Suprapubic skin (tissue), 4 donors: Measurements from ENCODE around the gene SETDB2. TPM values are rescaled to one million over a fixed set of nuclear protein-coding genes. Genes with fewer than 3 reads are reported as not detected.

Source experiments
- DNase-seq, 2 donors: peaks; one replicate each; pipeline ENCODE4 v3.0.0-alpha.2; 2019; ENCODE audit warnings: low spot score in 2 of 2
- H3K27ac ChIP-seq: fragments of 200-600 bp; sonication (generic); one replicate; pipeline ENCODE4 v1.5.1; 2019
- H3K27me3 ChIP-seq: fragments of 200-600 bp; sonication (generic); one replicate; pipeline ENCODE4 v1.5.1; 2019
- H3K36me3 ChIP-seq: fragments of 200-600 bp; sonication (generic); one replicate; pipeline ENCODE4 v1.5.1; 2019
- H3K4me1 ChIP-seq: fragments of 200-600 bp; sonication (generic); one replicate; pipeline ENCODE4 v1.5.1; 2019
- H3K4me3 ChIP-seq: fragments of 200-600 bp; sonication (generic); one replicate; pipeline ENCODE4 v1.5.1; 2019; ENCODE audit warnings: mild to moderate bottlenecking
- H3K9me3 ChIP-seq: fragments of 200-600 bp; sonication (generic); one replicate; pipeline ENCODE4 v1.5.1; 2019
- CTCF ChIP-seq, 2 donors: fragments of 200-600 bp in 1 of 2; fragments of 450-650 bp in 1 of 2; sonication (generic) in 1 of 2; IDR thresholded peaks; one replicate each; pipeline ENCODE4 v1.5.1; 2016 to 2019; ENCODE audit warnings: antibody characterized with exemption in 2 of 2, mild to moderate bottlenecking in 1 of 2, moderate library complexity in 1 of 2
- EP300 ChIP-seq: sonication (generic); formaldehyde crosslinking; IDR thresholded peaks from one replicate; pipeline ENCODE4 v1.6.1; 2017; ENCODE audit warnings: antibody characterized with exemption
- POLR2A ChIP-seq, 2 donors: fragments of 450-650 bp; IDR thresholded peaks; one replicate each; pipeline ENCODE4 v1.6.1; 2017; ENCODE audit warnings: antibody characterized with exemption in 2 of 2, mild to moderate bottlenecking in 2 of 2, moderate library complexity in 2 of 2
- POLR2AphosphoS5 ChIP-seq, 3 donors: sonication (generic); formaldehyde crosslinking; IDR thresholded peaks; one replicate each; pipeline ENCODE4 v1.6.1; 2017; ENCODE audit warnings: antibody characterized with exemption in 3 of 3
- WGBS: methylation state at CpG from one replicate; pipeline ENCODE4 v1.1.5; 2018; 5-methylcytosine and 5-hydroxymethylcytosine counted together
- total RNA-seq, 4 donors: library from RNA; depleted of rRNA; stranded (reverse); fragments of >200 nt; gene quantifications; one replicate each; pipeline ENCODE4 v1.1.0, GENCODE V29; 2016

SETDB2 gene
- total RNA-seq, 4 donors from 2014 or later, result 5.3 to 19.8 (median 11.0) TPM

GRCh38 chr13:49428041-49428763, 15.9 kb upstream of the SETDB2 start:
- Histone ChIP-seq H3K27me3 (no peaks in the 10 kb centered on the region), H3K27ac (no peak overlapping the region)
- no peak for TF ChIP-seq CTCF (IDR thresholded peaks at IDR 0.05)
- no peak for TF ChIP-seq EP300
- TF ChIP-seq POLR2A (IDR thresholded peaks at IDR 0.05), result no peak
- TF ChIP-seq POLR2AphosphoS5 (IDR thresholded peaks at IDR 0.05), result no peak

DNA sequence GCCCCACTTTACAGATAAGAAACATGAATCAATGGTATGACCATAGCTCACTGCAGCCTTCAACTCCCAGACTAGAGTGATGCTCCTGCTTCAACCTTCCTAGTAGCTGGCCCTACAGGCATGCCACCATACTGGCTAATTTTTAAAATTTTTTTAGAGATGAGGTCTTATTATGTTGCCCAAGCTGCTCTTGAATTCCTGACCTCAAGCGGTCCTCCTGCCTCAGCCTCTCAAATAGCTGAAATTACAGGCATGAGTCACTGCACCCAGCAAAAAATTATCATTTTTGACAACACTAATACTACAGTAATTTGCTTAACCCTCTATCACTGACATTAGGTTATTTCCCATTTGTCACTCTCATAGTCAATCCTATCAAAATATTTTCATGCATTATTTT, 15.0 kb upstream of the SETDB2 start:
- Histone ChIP-seq H3K27me3 (no peaks in the 10 kb centered on the region), H3K36me3 (peaks cover 21% of the 10 kb centered on the region), H3K4me1 (no peaks in the 10 kb centered on the region), H3K4me3 (no peak overlapping the region), H3K9me3 (no peaks in the 10 kb centered on the region), H3K27ac (no peak overlapping the region)
- 87% methylated on average over 1 of the region's 1 CpG for WGBS
- TF ChIP-seq POLR2A (IDR thresholded peaks at IDR 0.05) (no peak), POLR2AphosphoS5 (IDR thresholded peaks at IDR 0.05) (no peak), CTCF (IDR thresholded peaks at IDR 0.05) (no peak), EP300 (no peak)
- no peak for DNase-seq

More at GRCh38 chr13:49428041-49428763, 15.9 kb upstream of the SETDB2 start:
- no peak overlapping the region for H3K4me3 ChIP-seq
- WGBS, result 96% methylated on average over 2 of the region's 2 CpGs
- no peaks in the 10 kb centered on the region for H3K9me3 ChIP-seq
- peaks cover 18% of the 10 kb centered on the region for H3K36me3 ChIP-seq
- no peaks in the 10 kb centered on the region for H3K4me1 ChIP-seq
- DNase-seq, result no peak

GRCh38 chr13:49435992-49436391, 8.1 kb upstream of the SETDB2 start:
- Histone ChIP-seq H3K27me3 (no peaks in the 10 kb centered on the region), H3K4me1 (no peaks in the 10 kb centered on the region), H3K9me3 (no peaks in the 10 kb centered on the region), H3K4me3 (no peak overlapping the region), H3K36me3 (peaks cover 14% of the 10 kb centered on the region), H3K27ac (peak overlapping the region; percentile 54)
- TF ChIP-seq POLR2A (IDR thresholded peaks at IDR 0.05), result no peak
- no peak for TF ChIP-seq POLR2AphosphoS5 (IDR thresholded peaks at IDR 0.05)
- TF ChIP-seq CTCF (IDR thresholded peaks at IDR 0.05), result no peak
- TF ChIP-seq EP300, result no peak
- no peak for DNase-seq
- 24% methylated on average over 1 of the region's 1 CpG for WGBS

- 40% methylated on average over 3 of the region's 3 CpGs for WGBS
- peak overlapping the region; percentile 54 for H3K27ac ChIP-seq
Observed at GRCh38 chr13:49436890-49437289, 7.2 kb upstream of the SETDB2 start.

More at GRCh38 chr13:49436890-49437289, 7.2 kb upstream of the SETDB2 start:
- Histone ChIP-seq H3K4me1 (no peaks in the 10 kb centered on the region), H3K4me3 (no peak overlapping the region), H3K27me3 (no peaks in the 10 kb centered on the region), H3K9me3 (no peaks in the 10 kb centered on the region), H3K36me3 (peaks cover 14% of the 10 kb centered on the region)
- no peak for DNase-seq
- no peak for TF ChIP-seq POLR2A (IDR thresholded peaks at IDR 0.05)
- no peak for TF ChIP-seq CTCF (IDR thresholded peaks at IDR 0.05)
- no peak for TF ChIP-seq POLR2AphosphoS5 (IDR thresholded peaks at IDR 0.05)
- TF ChIP-seq EP300, result no peak
